Measurements from ENCODE around the gene BMP8B. TPM values are rescaled to one million over a fixed set of nuclear protein-coding genes. Genes with fewer than 3 reads are reported as not detected.

The BMP8B gene
- total and polyA plus RNA-seq, 4 donors = 0.08 to 0.19 (median 0.18) TPM

DNA sequence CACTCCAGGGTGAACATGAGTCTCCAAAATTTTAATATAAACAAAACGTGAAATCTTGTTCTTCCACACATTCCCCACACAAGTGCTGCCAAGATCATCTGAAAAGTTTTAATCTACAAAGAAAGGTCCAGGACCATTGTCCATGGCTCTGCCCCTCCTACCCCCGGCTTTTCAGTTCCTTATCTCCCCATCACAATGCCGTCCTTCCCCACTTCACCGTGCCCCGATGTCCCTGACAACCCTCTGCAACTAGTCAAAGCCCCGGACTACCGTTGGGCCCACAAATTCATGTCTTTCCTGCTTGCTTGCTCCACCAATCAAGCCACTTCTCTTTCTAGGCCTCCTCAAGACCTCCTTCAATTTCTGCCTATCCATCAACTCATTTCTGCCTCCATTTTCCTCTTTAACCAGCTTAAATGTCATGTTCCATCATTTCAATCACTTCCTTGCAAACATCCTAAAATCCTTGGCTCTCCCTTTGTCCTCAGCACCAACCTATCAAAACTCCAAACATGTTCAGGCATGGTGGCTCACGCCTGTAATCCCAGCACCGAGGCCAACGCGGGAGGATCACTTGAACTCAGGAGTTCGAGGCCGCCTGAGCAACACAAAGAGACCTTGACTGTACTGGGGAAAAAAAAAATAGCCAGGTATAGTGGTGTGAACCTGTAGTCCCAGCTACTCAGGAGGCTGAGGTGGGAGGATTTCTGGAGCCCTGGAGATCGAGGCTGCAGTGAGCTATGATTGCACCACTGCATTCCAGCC, 14.0 kb upstream of the BMP8B start:
- H3K9me3 ChIP-seq (ENCODE audit: control insufficient read depth in 4 of 4, low read length in 3 of 4) = no peaks in the 10 kb centered on the region
- no peaks in the 10 kb centered on the region for H3K27me3 ChIP-seq (ENCODE audit: control insufficient read depth in 4 of 4, insufficient read depth in 4 of 4, low read length in 3 of 4)
- H3K4me3 ChIP-seq (ENCODE audit: low read depth in 1 of 3, low read length in 3 of 3) = no peak overlapping the region
- H3K36me3 ChIP-seq (ENCODE audit: control insufficient read depth in 4 of 4, insufficient read depth in 3 of 4, low read depth in 1 of 4, low read length in 3 of 4) = no peaks in the 10 kb centered on the region
- TF ChIP-seq YY1 (IDR thresholded peaks at IDR 0.05) = no peak
- TF ChIP-seq, protein P1, sequence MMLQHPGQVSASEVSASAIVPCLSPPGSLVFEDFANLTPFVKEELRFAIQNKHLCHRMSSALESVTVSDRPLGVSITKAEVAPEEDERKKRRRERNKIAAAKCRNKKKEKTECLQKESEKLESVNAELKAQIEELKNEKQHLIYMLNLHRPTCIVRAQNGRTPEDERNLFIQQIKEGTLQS (IDR thresholded peaks at IDR 0.05) = no peak
- TF ChIP-seq, protein P2, sequence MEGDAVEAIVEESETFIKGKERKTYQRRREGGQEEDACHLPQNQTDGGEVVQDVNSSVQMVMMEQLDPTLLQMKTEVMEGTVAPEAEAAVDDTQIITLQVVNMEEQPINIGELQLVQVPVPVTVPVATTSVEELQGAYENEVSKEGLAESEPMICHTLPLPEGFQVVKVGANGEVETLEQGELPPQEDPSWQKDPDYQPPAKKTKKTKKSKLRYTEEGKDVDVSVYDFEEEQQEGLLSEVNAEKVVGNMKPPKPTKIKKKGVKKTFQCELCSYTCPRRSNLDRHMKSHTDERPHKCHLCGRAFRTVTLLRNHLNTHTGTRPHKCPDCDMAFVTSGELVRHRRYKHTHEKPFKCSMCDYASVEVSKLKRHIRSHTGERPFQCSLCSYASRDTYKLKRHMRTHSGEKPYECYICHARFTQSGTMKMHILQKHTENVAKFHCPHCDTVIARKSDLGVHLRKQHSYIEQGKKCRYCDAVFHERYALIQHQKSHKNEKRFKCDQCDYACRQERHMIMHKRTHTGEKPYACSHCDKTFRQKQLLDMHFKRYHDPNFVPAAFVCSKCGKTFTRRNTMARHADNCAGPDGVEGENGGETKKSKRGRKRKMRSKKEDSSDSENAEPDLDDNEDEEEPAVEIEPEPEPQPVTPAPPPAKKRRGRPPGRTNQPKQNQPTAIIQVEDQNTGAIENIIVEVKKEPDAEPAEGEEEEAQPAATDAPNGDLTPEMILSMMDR (IDR thresholded peaks at IDR 0.05; ENCODE audit: low read depth, low read length, missing input control) = no peak
- no peak for TF ChIP-seq GABPA (IDR thresholded peaks at IDR 0.05 in 1 of 2, conservative IDR thresholded peaks at IDR 0.05 in 1 of 2)
- TF ChIP-seq, protein P3, sequence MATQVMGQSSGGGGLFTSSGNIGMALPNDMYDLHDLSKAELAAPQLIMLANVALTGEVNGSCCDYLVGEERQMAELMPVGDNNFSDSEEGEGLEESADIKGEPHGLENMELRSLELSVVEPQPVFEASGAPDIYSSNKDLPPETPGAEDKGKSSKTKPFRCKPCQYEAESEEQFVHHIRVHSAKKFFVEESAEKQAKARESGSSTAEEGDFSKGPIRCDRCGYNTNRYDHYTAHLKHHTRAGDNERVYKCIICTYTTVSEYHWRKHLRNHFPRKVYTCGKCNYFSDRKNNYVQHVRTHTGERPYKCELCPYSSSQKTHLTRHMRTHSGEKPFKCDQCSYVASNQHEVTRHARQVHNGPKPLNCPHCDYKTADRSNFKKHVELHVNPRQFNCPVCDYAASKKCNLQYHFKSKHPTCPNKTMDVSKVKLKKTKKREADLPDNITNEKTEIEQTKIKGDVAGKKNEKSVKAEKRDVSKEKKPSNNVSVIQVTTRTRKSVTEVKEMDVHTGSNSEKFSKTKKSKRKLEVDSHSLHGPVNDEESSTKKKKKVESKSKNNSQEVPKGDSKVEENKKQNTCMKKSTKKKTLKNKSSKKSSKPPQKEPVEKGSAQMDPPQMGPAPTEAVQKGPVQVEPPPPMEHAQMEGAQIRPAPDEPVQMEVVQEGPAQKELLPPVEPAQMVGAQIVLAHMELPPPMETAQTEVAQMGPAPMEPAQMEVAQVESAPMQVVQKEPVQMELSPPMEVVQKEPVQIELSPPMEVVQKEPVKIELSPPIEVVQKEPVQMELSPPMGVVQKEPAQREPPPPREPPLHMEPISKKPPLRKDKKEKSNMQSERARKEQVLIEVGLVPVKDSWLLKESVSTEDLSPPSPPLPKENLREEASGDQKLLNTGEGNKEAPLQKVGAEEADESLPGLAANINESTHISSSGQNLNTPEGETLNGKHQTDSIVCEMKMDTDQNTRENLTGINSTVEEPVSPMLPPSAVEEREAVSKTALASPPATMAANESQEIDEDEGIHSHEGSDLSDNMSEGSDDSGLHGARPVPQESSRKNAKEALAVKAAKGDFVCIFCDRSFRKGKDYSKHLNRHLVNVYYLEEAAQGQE (IDR thresholded peaks at IDR 0.05) = no peak
- no peak for TF ChIP-seq SP1 (IDR thresholded peaks at IDR 0.05)
- no peak for TF ChIP-seq TAF1 (conservative IDR thresholded peaks at IDR 0.05)
- no peak for TF ChIP-seq HNF4A (conservative IDR thresholded peaks at IDR 0.05)
- TF ChIP-seq NR2F2 (IDR thresholded peaks at IDR 0.05) = no peak
- H3K27ac ChIP-seq (ENCODE audit: low read depth in 1 of 2, low read length in 2 of 2) = no peak overlapping the region
- peaks cover 0 to 3% (median under 1%) of the 10 kb centered on the region in 4 donors for H3K4me1 ChIP-seq (ENCODE audit: control insufficient read depth in 4 of 4, insufficient read depth in 4 of 4, low read length in 3 of 4)
- WGBS = 88% methylated on average over 14 of the region's 14 CpGs
- no peak for DNase-seq (ENCODE audit: low spot score)
- no peak overlapping the region for H3K9ac ChIP-seq (ENCODE audit: low read depth in 1 of 2, low read length in 2 of 2)

DNA sequence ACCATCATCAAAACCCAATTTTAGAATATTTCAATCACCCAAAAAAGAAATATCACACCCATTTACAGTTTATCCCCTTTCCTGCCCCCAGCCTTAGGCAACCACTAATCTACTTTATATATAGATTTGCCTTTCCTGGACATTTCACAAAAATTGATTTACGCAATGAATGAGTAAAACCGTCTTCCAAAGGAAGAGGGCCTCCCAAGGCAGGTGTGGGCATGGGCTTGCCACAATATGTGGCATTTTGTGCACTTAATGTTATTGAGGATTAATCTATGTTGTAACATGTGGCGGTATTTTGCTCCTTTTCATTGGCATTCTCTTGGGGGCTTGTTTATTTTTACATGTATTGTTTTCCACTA, 11.8 kb upstream of the BMP8B start:
- H3K9ac ChIP-seq (ENCODE audit: low read depth in 1 of 2, low read length in 2 of 2) = no peak overlapping the region
- no peak overlapping the region for H3K27ac ChIP-seq (ENCODE audit: low read depth in 1 of 2, low read length in 2 of 2)
- H3K9me3 ChIP-seq (ENCODE audit: control insufficient read depth in 4 of 4, low read length in 3 of 4) = no peaks in the 10 kb centered on the region
- WGBS = 80% methylated on average over 3 of the region's 3 CpGs
- H3K4me3 ChIP-seq (ENCODE audit: low read depth in 1 of 3, low read length in 3 of 3) = no peak overlapping the region
- no peaks in the 10 kb centered on the region for H3K36me3 ChIP-seq (ENCODE audit: control insufficient read depth in 4 of 4, insufficient read depth in 3 of 4, low read depth in 1 of 4, low read length in 3 of 4)
- peaks cover 0 to 3% (median under 1%) of the 10 kb centered on the region in 4 donors for H3K4me1 ChIP-seq (ENCODE audit: control insufficient read depth in 4 of 4, insufficient read depth in 4 of 4, low read length in 3 of 4)
- no peak for DNase-seq (ENCODE audit: low spot score)
- TF ChIP-seq FOXA2 (IDR thresholded peaks at IDR 0.05) (no peak), RXRA (IDR thresholded peaks at IDR 0.05) (no peak), YY1 (IDR thresholded peaks at IDR 0.05) (no peak), GABPA (IDR thresholded peaks at IDR 0.05 in 1 of 2, conservative IDR thresholded peaks at IDR 0.05 in 1 of 2) (no peak), NR2F2 (IDR thresholded peaks at IDR 0.05) (no peak), FOXA1 (IDR thresholded peaks at IDR 0.05) (no peak), HNF4G (IDR thresholded peaks at IDR 0.05) (no peak), EGR1 (IDR thresholded peaks at IDR 0.05; ENCODE audit: low read depth in 2 of 2) (no peak), HNF4A (conservative IDR thresholded peaks at IDR 0.05) (no peak), SP1 (IDR thresholded peaks at IDR 0.05) (no peak), RAD21 (IDR thresholded peaks at IDR 0.05) (no peak)
- TF ChIP-seq, protein P3 (IDR thresholded peaks at IDR 0.05) = no peak
- TF ChIP-seq, protein P2 (IDR thresholded peaks at IDR 0.05; ENCODE audit: low read depth, low read length, missing input control) = no peak
- TF ChIP-seq, protein P4, sequence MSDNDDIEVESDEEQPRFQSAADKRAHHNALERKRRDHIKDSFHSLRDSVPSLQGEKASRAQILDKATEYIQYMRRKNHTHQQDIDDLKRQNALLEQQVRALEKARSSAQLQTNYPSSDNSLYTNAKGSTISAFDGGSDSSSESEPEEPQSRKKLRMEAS (IDR thresholded peaks at IDR 0.05) = no peak
- TF ChIP-seq, protein P5, sequence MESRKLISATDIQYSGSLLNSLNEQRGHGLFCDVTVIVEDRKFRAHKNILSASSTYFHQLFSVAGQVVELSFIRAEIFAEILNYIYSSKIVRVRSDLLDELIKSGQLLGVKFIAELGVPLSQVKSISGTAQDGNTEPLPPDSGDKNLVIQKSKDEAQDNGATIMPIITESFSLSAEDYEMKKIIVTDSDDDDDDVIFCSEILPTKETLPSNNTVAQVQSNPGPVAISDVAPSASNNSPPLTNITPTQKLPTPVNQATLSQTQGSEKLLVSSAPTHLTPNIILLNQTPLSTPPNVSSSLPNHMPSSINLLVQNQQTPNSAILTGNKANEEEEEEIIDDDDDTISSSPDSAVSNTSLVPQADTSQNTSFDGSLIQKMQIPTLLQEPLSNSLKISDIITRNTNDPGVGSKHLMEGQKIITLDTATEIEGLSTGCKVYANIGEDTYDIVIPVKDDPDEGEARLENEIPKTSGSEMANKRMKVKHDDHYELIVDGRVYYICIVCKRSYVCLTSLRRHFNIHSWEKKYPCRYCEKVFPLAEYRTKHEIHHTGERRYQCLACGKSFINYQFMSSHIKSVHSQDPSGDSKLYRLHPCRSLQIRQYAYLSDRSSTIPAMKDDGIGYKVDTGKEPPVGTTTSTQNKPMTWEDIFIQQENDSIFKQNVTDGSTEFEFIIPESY (IDR thresholded peaks at IDR 0.05) = no peak
- H3K27me3 ChIP-seq (ENCODE audit: control insufficient read depth in 4 of 4, insufficient read depth in 4 of 4, low read length in 3 of 4) = no peaks in the 10 kb centered on the region

Measured in liver (tissue), 9 donors.